DMS 273 (cell line): ENCODE measurements around the gene MBLAC2.

Experiments used
- DNase-seq: peaks from one replicate; lab custom pipeline; 2025; ENCODE audit not compliant: unreplicated experiment; lab: John Stamatoyannopoulos, UW

The MBLAC2 gene

DNA sequence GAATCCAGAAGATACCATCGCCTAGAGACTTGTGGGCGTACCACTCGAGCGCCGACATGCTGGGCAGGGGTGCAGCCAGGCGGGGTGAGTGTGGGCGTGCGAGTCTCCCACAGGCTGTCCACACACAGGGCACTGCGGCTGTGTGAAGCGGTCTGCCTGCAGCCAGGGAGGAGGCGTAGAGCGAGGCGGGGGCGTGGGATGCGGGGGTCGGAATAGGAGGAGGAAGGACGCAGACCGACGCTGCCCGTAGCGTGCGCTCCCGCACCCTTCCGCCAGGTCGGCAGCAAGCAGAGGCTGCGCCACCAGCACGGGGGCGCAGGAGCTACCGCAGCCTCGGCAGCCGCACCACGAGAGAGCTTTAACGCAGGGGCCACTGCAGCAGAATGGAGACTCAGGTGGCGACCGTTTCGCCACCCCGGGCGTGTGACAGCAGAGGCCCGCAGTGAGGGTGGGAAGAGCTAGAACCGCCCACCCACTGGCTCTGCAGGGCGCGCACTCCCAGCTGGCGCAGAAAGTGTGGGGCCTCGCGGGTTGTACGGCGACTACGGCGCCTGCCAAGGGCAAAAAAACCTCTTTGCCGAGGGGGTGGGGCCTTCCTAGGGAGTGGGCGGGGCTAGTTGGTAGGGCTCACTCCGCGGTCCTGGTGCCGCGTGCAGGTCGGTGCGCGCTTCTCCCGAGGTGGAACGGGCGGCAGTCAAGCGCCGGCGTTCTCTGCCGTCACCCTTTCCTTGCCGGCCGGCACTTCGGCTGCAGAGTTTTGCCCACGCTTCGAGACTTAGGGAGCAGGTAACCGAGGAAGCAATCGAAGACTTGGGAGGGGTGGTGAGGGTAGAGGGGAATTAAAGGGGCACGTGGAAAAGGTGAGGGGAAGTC, at the start of gene MBLAC2, which contains the start of gene POLR3G:
Gene MBLAC2, minus strand, starts transcription at position 537 of the 873 bp plus-strand sequence. Its CDS starts 479 bp downstream, at position 58.
Gene POLR3G, plus strand, starts transcription at position 630 of the 873 bp plus-strand sequence. CDS start 10,704 bp downstream, outside the sequence.
- peak; percentile 97 for DNase-seq

DNA sequence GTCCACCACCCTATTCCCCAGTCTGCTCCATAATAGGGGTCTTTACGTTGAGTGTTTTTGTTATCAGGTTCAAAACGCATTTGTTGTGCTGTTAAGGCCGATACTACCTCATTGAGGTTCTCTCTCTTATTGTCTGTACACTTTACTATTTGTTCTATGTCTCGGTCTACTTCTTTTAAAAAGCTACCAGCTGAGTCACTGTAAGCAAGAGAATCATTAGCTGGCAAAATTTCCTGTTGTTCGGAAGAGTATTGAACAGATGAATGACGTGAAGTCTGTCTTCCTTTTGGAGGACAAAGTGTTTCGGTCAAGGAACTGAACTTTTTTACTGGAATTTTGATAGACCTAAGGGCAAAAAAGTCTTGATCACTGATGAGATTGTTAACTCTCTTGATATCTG, 44.5 kb upstream of the MBLAC2 start:
- no peak for DNase-seq

DNA sequence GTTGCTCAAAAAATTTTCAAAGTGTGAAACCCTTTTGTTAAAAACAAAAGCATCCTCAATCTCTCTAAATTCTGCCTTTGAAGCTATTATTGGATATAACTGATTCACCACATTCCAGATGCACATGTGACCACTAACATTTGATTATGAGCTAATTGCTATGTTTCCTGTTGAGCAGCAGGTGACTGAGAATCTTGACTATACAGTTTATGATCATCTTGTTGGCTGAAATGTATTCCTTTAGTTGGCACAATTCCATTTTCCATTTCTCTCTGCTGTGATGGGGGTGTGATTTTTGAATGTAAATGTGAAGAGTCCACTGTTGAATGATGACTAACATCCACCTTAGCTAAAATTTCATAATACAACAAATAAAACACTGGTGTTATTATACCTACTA, 44.1 kb upstream of the MBLAC2 start:
- DNase-seq: peak; percentile 24

DNA sequence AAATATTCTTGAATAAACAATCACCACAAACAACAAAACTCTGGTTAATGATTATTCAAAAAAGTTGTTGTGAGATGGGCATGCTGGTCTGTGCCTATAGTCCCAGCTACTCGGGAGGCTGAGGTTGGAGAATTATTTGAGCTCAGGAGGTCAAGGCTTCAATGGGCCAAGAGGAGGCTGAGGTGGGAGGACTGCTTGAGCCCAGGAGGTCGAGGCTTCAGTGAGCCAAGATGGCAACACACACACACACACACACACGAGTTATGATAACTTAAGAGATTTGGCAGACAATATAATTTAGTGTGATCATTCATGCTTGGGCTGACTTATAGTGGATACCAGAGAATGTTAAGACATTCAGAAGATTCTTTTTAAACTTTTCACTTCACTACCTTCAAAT, 39.9 kb upstream of the MBLAC2 start:
- DNase-seq: no peak

DNA sequence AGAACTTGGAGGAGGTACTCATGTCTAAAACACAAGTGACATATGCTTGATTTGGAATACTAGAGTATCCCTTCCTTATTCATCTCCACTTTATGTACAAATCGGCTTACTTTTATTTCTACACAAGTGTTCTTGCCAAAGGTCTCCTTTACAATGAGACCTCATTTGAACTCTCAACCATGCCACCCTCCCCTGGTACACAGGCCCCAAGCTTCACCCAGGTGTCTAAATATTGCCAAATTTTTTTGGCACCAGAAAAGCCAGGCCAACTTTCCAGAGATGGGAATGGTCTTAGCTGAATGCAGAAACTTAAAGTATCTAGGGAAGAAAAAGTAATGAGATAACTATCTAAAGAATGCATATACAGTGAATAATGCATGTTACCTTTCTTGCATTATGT, 35.9 kb upstream of the MBLAC2 start:
- no peak for DNase-seq

DNA sequence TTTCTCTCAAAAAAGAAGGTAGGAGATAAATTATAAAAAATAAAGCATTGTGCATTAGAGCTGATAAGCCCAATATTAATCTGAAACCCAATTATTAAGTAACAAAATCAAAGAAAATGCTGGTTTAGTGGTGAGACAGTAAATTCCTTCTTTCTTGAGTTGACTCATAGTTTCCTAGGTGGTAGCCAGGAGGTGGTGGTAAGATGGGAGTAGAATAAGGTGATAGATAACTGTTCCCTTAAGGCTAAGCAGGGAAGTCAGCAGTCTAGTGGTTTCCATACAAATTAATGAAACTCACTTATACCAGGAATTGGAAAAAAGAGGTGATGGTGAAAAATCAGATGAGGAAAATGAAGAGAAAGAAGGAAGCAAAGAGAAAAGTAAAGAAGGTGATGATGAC, 31.6 kb upstream of the MBLAC2 start:
- no peak for DNase-seq

DNA sequence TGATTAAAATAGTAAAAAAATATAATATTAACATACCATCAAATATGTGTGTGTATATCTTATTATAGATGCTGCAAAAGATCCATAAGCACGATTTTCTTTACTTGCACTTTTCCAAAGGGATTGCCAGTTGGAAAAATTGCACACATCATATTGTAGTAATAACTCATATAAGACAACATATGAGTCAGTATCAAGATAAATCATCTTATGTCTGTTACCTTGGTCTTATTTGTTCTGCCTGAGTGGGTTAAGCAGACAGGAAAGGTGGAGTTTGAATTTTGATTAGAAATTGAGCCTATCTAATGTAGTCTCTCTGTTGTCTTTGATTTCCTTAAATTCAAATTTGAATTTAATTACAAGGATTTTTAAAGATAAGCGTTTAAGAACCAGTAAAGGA, 30.2 kb upstream of the MBLAC2 start:
- no peak for DNase-seq

DNA sequence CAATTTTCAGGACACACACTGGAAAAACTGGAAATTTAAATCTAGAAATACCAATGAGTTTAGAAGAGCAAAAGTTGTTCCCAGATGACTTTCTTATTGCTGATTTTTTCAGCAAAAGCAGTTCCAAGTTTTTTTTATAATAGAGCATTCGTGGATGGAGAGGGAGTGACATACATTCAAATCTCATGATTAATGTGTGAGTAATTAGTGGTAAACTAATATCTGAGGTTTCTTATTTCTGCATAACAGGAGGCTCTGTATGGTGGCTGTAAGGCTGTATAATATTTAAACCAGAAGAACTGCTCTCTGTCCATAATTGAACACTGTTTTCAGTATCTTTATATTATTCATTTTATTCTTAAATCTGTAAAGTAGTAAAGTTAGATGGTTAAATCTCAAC, 29.0 kb upstream of the MBLAC2 start:
- no peak for DNase-seq

DNA sequence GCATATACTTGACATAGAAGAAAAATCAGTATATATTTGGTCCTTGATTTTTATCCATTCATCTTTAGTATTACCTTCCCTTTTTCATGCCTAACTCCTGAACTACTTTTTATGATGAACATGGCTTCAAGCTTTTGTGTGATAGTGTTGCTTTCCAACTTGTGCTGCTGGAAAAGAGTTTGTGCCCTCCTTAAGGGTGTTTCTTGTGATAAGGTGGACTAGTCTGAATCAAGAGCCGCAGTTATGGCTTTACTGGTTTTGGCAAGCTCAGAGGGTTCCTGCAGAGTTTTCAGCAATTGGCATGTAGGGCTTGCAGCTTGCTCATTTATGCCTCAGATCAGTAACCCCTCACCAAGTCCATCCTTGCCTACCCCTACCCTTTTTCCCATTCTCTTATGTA, 20.6 kb upstream of the MBLAC2 start:
- DNase-seq: no peak

DNA sequence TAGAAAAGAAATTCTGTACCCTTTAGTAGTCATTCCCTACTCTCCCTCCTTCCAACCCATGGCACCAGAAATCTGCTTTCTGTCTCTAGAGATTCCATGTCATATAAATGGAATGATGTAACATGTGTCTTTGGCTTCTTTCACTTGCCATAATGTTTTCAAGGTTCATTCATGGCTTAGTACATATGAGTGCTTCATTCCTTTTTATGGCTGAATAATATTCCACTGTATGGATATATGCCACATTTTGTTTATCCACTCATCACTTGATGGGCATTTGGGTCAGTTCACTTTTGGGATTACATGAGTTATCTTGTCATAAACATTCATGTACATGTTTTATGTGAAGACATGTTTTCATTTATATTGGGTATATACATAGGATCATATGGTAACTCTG, 19.5 kb upstream of the MBLAC2 start:
- no peak for DNase-seq

DNA sequence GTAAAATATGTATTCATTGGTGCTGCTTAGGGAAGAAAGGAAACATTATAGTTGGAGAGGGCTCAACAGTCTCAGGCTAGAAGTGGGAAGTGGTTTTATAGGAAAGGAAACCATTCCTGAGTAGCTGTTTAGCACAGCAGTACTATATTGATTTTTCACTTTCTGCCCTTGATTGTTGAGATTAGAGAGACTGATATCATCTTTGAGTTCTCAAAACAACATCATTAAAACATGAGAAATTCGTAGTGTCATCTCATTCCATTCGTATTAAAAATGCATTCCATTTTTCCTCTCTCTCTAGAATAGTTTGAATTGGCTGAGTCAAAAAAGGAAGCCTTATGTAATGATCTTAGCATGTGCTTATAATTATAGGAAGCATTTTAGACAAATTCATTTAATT, 14.2 kb upstream of the MBLAC2 start:
- no peak for DNase-seq

DNA sequence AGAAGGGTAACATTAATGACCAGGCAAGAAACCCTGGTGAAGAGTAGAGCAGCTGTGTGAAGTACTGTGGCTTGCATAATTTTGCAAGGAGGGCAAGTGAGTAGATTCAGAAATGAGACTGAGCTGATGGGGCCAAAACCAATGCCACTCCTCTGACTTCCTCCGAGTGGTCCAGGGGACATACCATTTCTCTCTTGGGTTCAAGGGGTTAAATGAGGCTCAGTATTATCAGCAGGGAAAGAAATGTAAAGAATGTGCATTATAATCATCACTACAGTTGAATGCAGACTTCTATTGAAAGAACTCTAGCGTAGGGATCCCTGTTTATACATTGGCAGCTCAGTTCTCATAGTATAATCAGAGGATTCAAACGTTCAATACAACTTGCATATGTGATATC, 10.0 kb upstream of the MBLAC2 start:
- no peak for DNase-seq

DNA sequence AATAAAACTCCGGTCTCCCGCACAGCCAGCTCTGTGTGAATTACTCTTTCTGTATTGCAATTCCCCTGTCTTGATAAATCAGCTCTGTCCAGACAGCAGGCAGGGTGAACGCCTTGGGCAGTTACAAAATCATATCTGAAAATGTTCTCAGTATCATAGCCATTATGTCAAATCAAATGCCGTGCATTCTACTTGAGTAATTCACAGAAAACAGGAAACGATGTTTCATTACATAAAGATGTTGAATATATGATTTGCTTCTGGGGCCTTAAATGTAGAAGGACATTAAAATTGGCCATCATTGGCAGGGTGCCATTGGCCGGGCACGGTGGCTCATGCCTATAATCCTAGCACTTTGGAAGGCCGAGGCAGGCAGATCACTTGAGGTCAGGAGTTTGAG, 8.6 kb upstream of the MBLAC2 start:
- no peak for DNase-seq

DNA sequence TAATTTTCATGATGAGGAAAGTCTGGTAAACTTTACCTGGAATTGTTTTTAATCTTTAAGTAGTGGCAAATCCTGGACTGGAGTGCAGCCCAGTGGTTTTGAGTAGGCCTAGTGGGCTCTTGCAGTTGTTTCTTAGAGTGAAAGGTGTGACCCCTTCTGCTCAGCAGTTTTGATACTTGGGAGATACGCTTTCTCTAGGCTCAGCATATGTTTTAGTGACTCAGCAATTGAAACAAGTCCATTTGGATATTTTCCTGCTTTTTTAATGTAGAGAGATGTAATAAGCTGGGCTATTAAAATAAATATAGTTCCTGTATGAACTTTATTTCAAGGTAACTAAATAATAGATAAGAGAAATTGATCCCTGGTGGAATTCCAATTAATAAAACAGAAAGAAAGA, 6.1 kb upstream of the MBLAC2 start:
- no peak for DNase-seq

DNA sequence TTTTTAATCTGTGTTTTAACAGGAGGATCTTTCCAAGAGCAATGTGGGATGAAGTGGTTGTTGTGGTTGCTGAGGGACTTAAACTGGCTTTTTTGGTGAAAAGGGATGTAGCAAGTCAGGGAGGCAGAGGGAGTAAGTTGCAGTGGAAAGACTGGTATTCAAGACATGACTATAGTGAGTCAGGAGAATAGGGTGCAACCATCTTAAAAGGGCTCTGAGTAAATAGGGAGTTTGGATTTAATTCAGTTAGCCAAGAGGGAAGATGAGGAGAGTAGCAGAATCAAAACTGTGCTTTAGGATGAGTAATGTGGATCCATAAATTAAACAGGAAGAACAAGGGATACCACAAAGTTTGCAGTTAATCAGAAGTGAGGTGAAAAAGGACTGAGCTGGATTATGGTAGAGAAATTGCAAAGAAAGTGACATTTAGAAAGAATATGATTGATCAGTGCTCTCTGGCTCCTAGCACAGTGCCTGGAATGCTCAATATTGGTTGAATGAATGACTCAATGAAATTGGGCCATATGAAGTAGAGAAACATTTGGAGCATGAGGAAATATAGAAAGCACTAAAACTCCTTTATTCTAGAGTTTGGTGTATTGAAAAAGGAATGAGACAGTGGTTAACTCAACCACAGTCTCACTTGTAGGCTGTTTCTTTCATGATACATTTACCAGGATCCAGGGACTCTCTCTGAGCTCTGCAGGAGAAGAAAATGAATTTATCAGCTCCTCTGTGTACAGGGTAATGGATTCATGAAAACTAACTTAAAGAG, 5.2 kb upstream of the MBLAC2 start:
- DNase-seq: no peak

DNA sequence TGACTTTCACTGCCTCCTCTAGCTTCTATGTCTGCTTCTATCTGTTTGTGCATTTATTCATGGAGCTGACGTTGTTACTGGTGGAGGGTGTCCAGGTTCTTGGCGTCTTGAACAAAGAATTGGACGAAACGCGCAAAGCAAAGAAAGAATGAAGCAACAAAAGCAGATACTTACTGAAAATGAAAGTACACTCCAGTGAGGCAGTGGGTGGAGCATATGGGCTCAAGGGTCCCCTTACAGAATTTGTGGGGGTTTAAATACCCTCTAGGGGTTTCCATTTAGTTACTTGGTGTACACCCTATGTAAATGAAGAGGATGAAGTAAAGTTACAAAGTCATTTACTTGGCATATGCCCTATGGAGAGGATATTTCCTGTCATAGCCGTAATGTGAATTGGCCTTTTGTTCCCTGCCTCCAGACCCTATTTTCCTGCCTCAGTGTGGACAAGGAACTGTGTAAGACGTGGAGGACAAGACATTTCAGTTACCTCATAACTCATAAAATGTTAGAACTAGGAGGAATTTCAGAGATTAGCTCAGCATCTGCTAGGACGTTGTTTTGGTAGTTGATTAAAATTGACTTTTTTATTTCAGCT, 3.1 kb upstream of the MBLAC2 start:
- no peak for DNase-seq

DNA sequence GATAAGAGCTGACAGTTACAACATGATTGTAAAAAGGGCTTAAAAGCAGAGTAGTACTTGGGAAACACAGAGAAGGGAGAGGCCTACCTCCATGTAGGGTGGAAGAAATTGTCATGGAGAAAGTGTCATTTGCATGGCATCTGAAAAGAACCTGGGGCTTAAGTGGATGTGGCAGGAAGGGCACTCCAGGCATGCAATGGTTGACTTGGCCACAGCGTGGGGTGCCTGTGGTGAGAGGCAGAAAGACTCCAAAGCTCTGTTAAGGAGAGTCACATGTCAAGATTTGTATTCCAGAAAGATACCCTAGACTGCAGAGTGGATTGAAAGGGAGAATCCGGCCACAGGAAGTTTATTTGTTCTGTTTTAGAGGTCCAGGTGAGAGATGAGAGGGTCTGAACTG, 2.5 kb upstream of the MBLAC2 start:
- no peak for DNase-seq

DNA sequence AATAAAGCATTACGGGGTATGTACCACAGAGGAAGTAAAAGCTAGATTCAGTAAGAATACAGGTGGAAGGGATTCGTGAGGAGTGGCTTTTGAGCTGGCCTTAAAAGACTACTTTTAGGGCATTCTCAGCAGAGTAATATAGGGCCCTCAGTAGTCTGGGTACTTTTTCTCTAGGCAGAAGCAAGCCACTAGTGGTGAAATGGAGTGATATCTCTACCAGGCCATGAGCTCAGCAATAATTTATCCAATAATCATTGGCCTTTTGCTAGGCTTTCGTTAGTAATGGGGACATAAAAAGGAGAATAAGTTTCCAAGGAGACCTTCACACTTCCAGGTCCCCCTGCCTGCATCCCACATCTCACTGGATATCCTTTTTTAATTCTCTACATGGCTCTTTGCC, 1.8 kb upstream of the MBLAC2 start:
- no peak for DNase-seq

DNA sequence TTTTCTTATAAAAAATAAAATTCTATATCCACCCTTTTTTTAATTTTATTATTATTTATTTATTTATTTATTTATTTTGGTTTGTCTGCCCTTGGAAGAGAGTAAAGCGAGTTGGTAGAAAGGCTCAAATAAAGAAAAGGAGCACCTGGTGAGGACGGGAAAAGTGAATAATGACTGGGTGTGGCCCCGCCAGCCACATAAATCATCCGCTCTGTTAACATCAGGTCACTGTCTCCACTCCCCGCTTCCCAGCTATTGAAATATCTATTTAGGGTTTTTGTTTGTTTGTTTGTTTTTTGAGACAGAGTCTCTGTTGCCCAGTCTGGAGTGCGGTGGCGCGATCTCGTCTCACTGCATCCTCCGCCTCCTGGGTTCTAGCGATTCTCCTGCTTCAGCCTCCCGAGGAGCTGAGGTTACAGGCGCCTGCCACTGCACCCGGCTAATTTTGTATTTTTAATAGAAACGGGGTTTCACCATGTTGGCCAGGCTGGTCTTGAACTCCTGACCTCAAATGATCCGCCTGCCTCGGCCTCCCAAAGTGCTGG, 937 bp upstream of the MBLAC2 start:
- DNase-seq: peak; percentile 16

DNA sequence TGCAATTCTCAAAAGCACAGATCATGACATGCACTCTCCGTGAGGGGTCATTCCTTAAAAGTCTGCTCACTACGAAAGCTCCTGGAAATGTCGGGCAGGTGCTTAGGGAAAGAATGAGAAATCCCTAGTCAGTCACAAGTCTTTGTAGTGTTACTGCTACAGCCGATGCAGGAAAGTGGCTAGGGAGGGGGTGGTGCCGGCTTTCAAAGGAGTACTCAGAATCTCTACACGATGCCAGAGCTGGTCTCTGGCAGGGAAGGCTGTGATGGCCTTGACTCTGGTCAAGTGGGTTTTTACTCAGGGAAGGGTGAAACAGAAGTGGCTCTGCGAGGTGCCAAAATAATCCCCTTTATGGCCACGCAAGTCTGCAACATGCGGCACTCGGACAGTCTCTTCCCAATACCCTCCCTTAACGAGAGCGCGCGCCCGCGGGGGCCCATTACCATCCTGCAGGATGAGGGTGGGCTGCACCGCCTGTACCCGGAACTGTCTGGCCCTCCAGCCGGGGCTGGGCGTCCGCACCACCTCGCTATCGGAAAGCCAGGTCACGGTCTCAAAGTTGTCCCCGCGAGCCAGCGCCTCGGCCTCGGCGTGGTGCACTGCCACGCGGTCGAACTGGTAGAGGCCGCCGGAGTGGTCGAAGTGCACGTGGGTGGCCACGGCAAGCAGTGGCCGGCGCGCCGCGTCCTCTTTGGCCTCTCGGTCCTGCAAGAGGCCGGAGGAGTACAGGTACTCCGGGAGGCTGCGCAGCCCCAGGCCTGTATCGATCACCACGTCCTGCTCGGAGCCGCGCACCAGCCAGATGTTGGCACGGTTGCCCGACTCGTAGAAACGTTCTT, 956 bp downstream of the MBLAC2 start:
- DNase-seq: peak; percentile 78
